WI38 (cell line): ENCODE results near the gene NCOA4.

Source experiments
- H3K4me3 ChIP-seq: 2 replicates; pipeline ENCODE4 v1.5.1; 2011; ENCODE audit warnings: low read depth, mild to moderate bottlenecking, control low read depth, low read length
- CTCF ChIP-seq: IDR thresholded peaks from 2 replicates; pipeline ENCODE4 v1.5.1; 2012; ENCODE audit warnings: low read depth, mild to moderate bottlenecking, control low read depth, low read length

The NCOA4 gene

GRCh38 chr10:46025406-46025805 lies 5.0 kb downstream of the NCOA4 start:
- H3K4me3 ChIP-seq = no peak overlapping the region
- no peak for TF ChIP-seq CTCF

DNA sequence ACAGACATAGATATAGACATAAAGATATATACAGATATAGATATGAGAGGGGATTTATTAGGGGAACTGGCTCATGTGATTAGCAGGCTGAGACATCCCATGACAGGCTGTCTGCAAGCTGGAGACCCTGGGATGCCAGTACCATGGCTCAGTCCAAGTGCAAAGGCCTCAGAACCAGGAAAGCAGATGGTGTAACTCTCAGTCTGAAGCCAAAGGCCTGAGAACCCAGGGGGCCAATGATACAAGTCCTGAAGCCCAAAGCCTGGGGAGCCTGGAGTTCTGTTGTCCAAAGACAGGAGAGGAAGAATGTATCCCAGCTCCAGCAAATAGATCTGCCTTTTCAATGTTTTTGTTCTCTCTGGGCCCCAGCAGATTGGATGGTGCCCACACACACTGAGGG lies 5.5 kb downstream of the NCOA4 start:
- no peak overlapping the region for H3K4me3 ChIP-seq
- TF ChIP-seq CTCF = no peak

- peak overlapping the region; percentile 71 for H3K4me3 ChIP-seq
- TF ChIP-seq CTCF = no peak
These were observed 7.3 kb downstream of the NCOA4 start for GRCh38 chr10:46022978-46023702.

- TF ChIP-seq CTCF = no peak
- no peak overlapping the region for H3K4me3 ChIP-seq
These were observed 10.1 kb downstream of the NCOA4 start for GRCh38 chr10:46020344-46020657.

- TF ChIP-seq CTCF = no peak
- no peak overlapping the region for H3K4me3 ChIP-seq
These were observed 10.7 kb downstream of the NCOA4 start for GRCh38 chr10:46019569-46020343.

DNA sequence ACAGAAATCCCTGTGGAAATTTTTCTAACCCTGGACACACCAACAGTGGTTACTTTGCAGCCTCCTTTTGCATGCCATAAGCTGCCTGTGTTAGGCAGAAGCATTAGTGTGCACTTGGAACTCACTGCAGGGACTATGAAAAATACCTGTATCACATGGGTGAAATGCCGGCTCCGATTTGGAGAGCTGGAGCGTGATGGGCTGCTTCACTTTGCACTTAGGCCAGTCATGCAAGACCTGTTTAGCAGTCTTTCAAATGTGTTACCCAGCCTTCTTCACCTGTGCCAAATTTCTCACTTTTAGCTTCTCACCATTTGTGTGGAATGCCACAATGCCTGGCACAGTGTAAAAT lies 11.3 kb downstream of the NCOA4 start:
- TF ChIP-seq CTCF = no peak
- no peak overlapping the region for H3K4me3 ChIP-seq

GRCh38 chr10:46018453-46019176 lies 11.8 kb downstream of the NCOA4 start:
- TF ChIP-seq CTCF = no peak
- H3K4me3 ChIP-seq = no peak overlapping the region
